HG03095 (cell line): ENCODE measurements around the gene SDHAF1.
"Not testable (repeated sequence)": the region's sequence is repeated elsewhere in the genome, so short reads cannot be mapped to it uniquely, and the experiment has no call there.

Experiments used
- ATAC-seq: cut with Tn5 transposase; IDR thresholded peaks from one replicate; pipeline ENCODE4 v1.9.1; 2021; ENCODE audit warnings: moderate library complexity; ENCODE audit not compliant: unreplicated experiment

SDHAF1 gene

DNA sequence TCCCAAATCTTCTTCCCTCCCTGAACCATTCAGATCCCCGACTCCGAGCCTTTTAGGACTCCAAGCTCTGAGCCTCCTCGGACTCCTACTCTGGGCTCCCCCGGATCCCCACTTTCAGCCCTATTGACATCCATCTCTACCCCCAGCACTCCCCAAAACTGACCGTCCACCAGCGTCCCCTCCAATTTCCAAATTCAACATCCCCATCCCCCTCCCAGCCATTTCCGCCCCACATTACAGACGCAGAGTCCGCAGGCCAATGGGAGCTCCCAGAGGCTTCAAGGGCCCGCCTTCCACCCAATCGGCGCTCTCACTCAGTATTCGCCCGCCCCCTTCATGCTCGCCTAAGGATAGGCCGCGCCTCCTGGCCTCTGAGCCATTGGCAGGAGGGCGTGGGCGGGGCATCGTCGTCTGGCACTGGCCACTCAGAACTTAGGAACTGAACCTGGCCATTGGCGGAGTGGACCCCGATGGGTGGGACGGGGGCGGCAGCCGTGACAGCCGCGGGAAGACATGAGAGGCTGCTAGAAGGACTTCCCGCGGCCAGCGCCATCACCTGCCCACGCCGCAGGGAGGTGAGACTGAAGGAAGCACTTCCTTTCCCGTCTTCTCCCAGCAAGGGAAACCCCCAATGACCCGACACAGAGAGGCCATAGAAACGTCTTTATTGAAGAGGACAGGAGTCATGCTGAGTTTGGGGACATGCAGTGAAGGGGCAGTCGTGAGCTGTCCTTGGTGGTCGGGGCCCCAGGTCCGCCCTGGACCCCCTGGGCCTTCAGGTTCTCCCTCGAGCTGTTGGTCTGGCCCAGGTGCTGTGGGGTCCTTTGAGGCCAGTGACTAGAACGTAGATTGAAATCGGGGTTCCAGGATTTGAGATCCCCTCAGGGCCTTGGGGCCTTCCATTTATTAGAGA is 19.3 kb downstream of the SDHAF1 start, which contains the start of gene ALKBH6:
ALKBH6 (minus strand) TSS at position 202 of the 913 bp plus-strand sequence. CDS start 816 bp downstream, outside the sequence.
- ATAC-seq, result peak; percentile 93

DNA sequence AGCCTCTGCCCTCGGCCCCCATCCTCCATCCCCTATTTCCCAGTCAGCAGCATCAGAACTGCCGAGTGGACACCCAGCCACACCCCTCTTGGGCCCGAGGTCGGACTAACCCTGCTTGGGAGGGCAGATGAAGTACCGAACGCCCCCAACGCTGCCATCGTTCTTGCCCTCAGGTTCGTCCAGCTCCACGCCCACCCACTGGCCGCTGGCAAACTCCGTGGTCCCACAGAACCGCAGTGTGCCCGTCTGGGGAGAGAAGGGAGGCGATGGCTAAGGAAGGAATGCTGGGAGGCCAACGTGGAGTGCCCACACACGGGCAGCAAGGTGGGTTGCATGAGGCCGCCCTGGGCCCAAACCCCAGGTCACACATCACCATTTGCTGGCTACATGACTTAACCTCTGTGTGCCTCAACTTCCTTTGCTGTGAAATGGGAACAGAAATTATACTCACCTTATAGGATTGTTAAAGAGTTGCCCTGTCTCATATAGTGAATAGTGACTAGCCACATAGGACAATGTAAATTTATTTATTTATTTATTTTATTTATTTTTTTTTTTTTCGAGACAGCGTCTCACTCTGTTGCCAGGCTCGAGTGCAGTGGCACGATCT is 24.2 kb downstream of the SDHAF1 start:
- no peak for ATAC-seq

DNA sequence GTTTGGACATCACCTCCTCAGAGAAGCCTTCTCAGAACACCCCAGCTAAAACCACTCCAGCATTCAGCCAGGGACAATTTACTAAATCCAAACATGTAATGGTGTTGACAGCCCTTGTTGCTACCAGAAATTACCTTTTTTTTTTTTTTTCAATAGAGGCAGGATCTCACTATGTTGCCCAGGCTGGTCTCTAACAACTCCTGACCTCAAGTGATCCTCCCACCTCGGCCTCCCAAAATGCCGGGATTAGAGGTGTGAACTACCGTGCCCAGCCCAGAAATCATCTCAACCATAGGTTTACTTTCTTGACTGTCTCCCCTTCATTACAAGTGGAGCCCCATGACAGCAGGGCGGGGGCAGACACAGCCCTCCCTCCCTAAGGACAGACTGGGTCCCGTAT is 28.4 kb downstream of the SDHAF1 start:
- no peak for ATAC-seq

DNA sequence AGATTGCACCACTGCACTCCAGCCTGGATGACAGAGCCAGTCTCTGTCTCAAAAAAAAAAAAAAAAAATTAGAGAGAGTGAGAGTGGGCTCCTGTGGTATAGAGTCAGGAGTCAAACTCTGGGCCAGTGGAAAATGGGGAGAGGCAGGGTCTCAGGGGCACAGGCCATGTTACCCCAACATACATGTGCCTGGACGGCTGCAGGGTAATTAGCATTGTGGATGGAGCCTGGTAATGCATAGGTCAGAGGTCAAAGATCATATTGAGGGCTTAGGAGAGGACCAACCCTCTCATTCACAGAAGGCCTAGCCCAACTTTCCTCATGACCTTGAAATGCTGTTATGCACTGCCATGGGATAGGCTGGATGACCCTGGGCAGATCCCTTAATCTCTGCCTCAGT is 30.6 kb downstream of the SDHAF1 start:
- no peak for ATAC-seq

DNA sequence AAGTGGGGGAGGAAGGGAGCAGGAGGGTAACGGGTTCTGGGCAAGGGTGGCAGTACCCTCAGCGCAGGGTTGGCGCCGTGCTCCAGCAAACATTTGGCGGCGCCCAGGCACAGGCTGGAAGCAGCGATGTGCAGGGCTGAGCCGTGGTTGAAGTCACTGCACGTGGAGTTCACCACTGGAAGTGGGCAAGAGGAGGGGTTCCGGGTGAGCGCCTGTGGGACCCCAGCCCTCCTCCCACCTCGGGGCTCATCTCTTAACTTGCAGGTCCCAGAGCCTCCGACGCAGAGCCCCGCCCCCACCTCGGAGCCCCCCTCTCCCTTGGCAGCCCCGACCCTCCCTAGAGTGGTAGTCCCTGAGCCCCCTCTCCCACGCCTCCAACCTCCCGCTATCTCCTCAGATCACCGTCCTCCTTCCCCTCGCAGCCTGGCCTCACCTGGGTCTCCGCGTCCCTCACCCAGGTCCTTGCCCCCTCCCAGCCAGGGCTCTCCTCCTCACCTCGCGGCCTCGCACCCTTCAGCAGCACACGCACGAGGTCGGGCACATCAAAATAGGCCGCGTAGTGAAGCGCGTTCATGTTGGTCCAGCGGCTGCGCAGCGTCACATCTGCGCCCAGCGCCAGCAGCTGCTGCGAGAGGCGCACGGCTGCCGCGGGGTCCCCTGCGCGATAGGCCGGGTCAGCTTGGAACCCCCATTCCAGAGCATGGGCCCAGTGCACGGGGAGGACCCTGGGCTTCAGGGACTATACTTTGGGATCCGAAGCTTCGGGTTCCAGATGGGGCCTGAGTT is 31.3 kb downstream of the SDHAF1 start:
- no peak for ATAC-seq

DNA sequence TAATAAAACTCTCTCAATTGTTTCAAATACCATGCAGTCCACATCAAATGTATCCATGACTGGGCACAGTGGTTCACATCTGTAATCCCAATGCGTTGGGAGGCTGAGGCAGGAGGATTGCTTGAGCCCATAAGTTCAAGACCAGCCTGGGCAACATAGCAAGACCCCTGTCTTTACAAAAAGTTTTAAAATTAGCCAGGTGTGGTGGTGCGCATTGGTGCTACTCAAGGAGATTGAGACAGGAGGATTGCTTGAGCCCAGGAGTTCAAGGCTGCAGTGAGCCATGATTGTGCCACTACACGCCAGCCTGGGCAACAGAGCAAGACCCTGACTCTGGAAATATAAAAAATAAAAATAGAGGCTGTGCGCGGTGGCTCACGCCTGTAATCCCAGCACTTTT is 32.7 kb downstream of the SDHAF1 start:
- no peak for ATAC-seq

DNA sequence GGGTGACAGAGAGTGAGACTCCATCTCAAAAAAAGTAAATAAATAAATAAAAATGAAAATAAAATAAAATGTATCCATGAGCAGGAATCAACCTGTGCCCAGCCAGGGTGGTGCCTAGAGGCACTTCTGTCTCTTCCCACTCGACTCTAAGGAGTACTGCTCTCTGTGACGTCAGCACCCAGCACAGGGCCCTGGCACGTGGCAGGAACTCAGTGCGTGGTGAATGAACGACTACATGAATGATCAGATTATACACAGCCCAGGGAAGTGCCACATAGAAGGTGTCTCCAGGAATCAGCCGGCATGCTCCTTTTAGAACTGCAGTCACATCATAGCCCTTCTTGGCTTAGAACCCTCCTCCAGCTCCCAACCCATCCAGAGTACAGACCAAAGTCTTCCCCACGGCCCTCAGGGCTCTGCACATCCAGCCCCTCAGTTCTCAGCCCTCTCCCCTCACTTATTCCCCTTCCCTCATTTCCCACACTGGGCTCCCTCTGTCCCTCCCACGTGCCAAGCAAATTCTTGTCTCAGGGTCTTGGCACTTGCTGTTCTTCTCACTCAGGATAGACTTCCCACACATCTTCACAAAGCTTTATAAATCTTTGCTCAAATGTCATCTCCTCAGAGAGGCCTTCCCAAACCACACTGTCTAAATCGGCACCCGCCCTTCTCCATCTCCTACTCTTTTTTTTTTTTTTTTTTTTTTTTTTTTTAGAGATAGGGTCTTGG is 33.5 kb downstream of the SDHAF1 start:
- no peak for ATAC-seq

DNA sequence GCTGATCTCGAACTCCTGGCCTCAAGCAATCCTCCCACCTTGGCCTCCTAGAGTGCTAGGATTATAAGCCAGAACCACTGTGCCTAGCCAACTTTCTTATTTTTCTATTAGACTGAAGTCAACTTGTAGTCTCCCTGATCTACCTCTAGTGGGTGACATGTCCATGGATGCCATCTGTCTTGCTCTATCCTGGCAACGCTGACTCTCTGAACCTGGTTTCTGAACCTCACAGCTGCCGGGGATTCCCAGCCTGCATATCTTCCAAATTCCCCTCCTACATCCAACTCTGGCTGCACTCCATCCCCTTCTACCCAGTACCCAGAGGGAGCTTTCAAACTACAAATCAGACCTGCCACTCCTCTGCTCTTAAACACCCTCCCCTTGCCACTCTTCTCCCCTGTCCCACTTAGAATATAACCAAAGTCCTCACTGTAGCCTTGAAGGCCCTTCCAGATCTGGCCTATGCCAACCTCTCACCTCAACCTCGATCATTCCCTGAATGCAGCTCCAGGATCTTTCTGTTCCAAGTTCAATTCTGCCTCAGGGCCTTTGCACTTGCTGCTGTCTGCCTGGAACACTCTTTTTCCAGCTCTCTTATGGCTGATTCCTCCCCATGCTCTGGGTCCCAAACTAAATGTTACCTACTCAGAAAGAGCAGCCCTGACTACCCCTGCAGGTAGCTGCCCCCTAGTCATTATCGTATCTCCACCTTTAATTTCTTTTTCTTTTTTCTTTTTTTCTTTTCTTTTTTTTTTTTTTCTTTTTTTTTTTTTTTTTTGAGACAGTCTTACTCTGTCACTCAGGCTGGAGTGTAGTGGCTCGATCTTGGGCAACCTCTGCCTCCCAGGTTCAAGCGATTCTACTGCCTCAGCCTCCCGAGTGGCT is 35.5 kb downstream of the SDHAF1 start:
- no peak for ATAC-seq

DNA sequence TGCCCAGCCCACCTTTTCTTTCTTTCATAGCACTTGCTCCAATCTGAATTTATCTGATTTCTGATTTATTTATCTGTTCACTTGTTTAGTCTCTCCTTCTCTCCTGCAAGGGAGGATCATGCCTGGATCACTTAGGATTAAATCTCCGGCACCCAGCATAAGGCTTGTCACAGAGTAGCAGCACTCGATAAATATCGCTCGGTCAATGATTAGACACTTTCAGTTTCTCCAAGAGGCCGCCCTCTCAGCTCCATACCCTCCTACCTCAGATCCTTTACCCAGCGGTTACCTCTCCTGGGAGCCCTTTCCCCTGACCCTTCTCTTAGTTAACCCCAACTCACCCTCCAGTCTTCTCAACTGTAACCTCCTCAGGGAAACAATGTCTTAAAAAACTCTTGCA is 36.3 kb downstream of the SDHAF1 start:
- no peak for ATAC-seq

DNA sequence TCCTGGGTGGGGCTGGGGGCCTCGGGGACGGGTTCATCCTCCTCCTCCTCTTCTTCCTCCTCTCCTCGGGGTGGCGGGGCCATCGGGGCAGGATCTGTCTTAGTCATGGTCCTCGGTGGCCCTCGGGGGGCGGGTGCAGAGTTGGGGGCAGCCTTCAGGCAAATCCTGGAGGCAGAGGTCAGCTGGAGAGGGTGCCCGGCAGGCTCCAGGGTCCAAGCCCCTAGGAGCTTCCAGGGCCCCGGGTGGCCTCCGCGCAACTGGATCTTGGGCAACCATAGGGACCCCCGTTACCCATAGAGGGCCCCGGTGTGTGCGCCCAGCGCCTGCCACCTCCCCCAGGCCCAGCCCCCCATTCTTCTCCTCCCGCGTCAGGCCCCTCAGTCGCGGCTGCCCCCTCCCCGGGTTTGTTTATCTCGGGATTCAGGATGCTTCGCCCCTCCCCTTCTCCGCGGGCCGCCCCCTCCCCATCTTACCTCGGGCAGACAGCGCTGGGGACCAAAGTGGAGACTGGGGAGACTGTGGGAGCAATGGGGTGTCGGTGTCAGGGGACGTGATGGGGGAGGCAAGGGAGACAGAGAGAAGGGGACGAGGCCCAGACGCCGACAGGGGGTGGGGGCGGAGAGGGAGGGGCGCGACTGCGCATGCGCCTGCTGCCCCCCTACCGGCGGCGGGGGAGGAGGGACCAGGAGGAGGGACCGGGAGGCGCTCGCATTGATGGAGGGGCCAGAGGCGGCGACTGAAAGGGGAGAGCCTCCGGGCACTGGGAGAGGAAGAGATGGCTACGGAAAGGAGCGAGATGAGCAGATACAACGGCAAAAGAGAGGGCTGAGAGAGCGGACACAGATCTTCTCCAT is 37.5 kb downstream of the SDHAF1 start, which contains the start of gene CLIP3:
CLIP3 (minus strand) TSS at position 623 of the 854 bp plus-strand sequence; CDS start at position 107, 516 bp downstream.
- ATAC-seq, result no peak

DNA sequence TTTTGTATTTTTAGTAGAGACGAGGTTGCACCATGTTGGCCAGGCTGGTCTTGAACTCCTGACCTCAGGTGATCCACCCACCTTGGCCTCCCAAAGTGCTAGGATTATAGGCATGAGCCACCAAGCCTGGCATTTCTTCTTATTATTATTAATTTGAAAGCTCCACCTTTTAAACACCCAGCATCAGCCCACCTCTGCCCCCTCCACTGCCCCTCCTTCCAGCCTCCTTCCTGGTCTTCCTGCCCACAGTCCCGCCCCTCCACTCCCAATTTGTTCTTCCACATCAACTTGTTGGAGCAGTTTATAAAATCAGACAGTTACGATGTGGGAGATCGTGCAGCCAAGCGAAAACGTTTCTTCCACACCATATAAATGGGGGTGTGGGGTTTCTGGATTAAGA is 45.5 kb downstream of the SDHAF1 start:
- no peak for ATAC-seq

DNA sequence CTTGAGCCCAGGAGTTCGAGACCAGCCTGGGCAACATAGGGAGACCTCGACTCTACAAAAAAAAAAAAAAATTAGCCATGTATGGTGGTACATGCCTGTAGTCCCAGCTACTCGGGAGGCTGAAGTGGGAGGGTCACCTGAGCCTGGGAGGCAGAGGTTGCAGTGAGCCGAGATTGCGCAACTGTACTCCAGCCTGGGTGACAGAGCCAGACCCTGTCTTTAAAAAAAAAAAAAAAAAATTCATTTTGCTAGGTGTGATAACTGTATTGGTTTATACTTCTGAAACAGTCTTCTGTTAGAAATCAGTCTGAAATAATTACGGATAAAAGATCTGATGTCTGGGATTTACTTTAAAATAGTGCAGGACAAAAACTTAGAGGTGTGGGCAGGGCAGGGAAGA is 46.1 kb downstream of the SDHAF1 start:
- not testable (repeated sequence) for ATAC-seq

DNA sequence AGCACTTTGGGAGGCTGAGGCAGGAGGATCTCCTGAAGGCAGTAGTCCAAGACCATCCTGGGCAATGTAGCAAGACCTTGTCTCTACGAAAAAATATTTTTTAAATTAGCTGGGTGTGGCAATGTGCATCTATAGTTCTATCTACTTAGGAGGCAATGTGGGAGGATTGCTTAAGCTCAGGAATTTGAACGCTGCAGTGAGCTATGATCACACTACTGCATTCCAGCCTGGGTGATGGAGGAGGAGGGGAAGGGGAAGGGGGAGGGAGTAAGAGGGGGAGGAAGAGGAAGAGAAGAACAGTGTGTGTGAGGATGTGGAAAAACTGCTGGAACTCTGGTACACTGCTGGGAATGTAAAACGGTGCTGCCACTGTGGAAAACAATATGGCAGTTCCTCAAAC is 46.8 kb downstream of the SDHAF1 start:
- no peak for ATAC-seq

DNA sequence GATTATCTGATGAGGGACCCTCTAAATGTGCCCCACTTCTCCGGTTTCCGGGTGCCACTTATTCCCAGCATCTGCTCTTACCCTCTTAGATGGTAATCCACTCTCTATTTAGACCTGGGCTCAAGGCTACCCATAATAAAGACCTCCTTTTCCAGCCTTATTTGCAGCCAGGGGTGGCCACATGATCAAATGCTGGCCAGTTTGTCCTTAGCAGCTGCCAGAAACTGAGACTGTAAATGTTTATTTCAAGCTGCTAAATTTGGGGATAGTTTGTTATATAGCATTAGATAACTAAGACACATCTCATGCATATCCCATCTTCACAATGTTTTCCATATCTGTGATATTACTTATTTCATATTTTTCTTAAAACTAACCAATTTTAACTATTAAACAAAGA is 49.0 kb downstream of the SDHAF1 start:
- ATAC-seq, result no peak
